ENCODE results near the gene MAD1L1.

DNA sequence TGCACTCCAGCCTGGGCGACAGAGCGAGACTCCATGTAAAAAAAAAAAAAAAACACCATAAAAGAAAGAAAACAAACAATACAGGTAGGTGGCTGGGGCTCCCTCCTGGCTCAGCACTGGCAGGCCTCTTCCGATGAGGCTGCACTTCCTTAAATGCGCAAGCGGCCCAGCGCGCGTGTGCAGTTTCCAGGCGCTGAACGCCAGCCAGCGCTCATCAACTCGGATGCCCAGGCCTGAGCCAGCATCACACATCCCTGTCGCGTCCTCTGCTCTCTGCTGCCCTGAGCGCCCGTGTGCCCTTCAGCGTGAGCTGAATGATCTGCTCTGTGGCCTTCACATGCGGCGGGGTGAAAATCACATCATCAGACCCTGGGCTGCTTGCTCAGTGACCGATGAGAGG lies 41.1 kb upstream of the MAD1L1 start:
- TF ChIP-seq POLR2AphosphoS5 (IDR thresholded peaks at IDR 0.05) (no peak), EP300 (IDR thresholded peaks at IDR 0.05) (no peak)
- TF ChIP-seq, protein P1, sequence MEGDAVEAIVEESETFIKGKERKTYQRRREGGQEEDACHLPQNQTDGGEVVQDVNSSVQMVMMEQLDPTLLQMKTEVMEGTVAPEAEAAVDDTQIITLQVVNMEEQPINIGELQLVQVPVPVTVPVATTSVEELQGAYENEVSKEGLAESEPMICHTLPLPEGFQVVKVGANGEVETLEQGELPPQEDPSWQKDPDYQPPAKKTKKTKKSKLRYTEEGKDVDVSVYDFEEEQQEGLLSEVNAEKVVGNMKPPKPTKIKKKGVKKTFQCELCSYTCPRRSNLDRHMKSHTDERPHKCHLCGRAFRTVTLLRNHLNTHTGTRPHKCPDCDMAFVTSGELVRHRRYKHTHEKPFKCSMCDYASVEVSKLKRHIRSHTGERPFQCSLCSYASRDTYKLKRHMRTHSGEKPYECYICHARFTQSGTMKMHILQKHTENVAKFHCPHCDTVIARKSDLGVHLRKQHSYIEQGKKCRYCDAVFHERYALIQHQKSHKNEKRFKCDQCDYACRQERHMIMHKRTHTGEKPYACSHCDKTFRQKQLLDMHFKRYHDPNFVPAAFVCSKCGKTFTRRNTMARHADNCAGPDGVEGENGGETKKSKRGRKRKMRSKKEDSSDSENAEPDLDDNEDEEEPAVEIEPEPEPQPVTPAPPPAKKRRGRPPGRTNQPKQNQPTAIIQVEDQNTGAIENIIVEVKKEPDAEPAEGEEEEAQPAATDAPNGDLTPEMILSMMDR (IDR thresholded peaks at IDR 0.05), result no peak
